Gastrocnemius medialis (tissue), 4 donors: Measurements from ENCODE around the gene ANKS1B.

Experiments
- CTCF ChIP-seq, 5 experiments: fragments of 450-650 bp in 3 of 5; fragments of 200-600 bp in 2 of 5; sonication (generic) in 2 of 5; IDR thresholded peaks in 4 of 5; conservative IDR thresholded peaks in 1 of 5; 1 replicate in 4 of 5; 2 replicates in 1 of 5; pipeline ENCODE4 v1.5.1; 2016 to 2019; ENCODE audit warnings: antibody characterized with exemption in 5 of 5, mild to moderate bottlenecking in 3 of 5, moderate library complexity in 3 of 5
- POLR2A ChIP-seq, 2 donors: fragments of 450-650 bp; IDR thresholded peaks; one replicate each; pipeline ENCODE4 v1.6.1; 2017; ENCODE audit warnings: antibody characterized with exemption in 2 of 2, mild to moderate bottlenecking in 2 of 2, moderate library complexity in 2 of 2

GRCh38 chr12:99706736-99707473, 277.8 kb downstream of the ANKS1B start:
- TF ChIP-seq CTCF (IDR thresholded peaks at IDR 0.05 in 4 of 5, conservative IDR thresholded peaks at IDR 0.05 in 1 of 5) (no peak), POLR2A (IDR thresholded peaks at IDR 0.05) (no peak)
